ENCODE results near the gene HS6ST2.

The HS6ST2 gene

DNA sequence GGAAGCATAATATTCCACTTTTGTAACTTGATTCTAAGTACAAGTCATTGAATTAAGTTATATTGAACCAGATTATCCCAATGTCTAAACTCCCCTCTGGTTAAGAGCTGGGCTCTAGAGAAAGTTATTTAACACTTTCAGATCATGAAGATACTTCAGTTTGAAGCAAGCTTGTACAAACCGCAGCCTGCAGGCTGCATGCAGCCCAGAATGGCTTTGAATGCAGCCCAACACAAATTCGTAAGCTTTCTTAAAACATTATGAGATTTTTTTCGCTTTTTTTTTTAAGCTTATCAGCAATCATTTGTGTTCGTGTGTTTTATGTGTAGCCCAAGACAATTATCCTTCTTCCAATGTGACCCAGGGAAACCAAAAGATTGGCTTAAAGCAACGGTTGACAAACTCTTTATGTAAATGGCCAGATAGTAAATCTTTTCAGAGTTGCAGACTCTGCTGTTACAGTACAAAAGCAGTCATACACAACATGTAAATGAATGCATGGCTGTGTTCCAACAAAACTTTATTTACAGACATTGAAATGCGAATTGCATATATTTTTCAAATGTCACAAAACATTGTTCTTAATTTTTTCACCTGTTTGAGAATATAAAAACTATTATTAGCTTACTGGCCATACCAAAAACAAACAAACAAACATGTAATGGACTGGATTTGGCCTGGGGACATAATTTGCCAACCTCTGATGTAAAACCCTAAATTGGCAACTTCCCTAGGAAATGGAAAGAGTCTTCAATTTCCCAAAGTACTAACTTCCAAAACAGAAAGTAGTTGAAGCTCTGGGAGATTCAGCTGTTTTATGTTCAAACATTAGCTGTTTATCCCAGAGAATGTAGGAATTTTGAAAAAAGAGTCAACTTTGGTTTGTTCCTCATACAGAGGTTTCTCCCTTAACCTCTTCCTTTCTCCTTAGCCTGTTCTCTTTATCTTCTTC is 268.5 kb downstream of the HS6ST2 start:
- TF ChIP-seq, protein P1, sequence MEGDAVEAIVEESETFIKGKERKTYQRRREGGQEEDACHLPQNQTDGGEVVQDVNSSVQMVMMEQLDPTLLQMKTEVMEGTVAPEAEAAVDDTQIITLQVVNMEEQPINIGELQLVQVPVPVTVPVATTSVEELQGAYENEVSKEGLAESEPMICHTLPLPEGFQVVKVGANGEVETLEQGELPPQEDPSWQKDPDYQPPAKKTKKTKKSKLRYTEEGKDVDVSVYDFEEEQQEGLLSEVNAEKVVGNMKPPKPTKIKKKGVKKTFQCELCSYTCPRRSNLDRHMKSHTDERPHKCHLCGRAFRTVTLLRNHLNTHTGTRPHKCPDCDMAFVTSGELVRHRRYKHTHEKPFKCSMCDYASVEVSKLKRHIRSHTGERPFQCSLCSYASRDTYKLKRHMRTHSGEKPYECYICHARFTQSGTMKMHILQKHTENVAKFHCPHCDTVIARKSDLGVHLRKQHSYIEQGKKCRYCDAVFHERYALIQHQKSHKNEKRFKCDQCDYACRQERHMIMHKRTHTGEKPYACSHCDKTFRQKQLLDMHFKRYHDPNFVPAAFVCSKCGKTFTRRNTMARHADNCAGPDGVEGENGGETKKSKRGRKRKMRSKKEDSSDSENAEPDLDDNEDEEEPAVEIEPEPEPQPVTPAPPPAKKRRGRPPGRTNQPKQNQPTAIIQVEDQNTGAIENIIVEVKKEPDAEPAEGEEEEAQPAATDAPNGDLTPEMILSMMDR (IDR thresholded peaks at IDR 0.05; ENCODE audit: control extremely low read depth, extremely low read depth, low read depth, missing control alignments), result no peak
- CTCF ChIA-PET, result no interaction called here
- DNase-seq (ENCODE audit: extremely low spot score), result no peak
- POLR2A ChIA-PET, result no interaction called here

DNA sequence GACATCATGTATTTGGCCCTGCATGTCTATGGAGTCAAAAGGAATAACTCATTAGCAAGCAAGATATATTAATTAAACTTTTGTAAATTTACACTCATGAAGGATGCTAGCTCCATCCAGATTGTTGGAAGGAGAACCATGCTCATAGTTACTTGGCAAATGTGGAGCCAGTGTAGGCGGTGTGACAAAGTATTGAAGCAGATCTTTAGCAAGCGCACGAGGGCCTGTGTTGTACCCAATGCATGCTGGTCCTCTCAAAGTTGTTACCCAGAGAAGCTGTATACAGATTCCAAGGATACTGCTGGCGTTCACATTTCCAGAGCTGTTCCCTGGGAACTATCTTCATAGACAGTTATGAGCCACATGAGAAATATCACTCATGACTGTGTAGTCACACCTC is 273.2 kb downstream of the HS6ST2 start:
- TF ChIP-seq, protein P1 (IDR thresholded peaks at IDR 0.05; ENCODE audit: control extremely low read depth, extremely low read depth, low read depth, missing control alignments), result no peak
- DNase-seq (ENCODE audit: extremely low spot score), result no peak
- CTCF ChIA-PET, result no interaction called here
- POLR2A ChIA-PET, result no interaction called here

DNA sequence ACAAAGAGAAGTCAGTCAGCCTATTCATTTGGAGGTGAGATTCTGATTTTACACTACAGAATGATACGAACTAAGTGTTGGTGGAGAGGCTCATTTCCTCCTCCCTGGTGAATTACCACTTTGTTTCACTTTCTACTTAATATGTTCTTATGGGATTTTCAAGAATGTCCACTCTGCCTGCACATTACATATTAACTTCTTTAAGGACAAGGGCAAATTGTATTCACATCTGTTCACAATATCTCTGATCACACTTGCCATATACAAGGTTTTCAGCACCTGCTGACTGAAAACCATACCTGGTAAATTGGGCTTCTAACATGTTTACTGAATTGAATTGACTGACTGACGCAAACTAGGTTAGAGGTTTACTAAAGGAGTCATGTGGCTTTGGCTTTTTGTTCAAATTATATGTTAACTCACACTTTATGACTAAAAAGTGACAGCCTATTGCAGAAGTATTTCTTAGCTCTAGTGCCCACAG is 281.2 kb downstream of the HS6ST2 start:
- POLR2A ChIA-PET, result no interaction called here
- TF ChIP-seq, protein P1 (IDR thresholded peaks at IDR 0.05; ENCODE audit: control extremely low read depth, extremely low read depth, low read depth, missing control alignments), result no peak
- DNase-seq (ENCODE audit: extremely low spot score), result no peak
- CTCF ChIA-PET, result no interaction called here

DNA sequence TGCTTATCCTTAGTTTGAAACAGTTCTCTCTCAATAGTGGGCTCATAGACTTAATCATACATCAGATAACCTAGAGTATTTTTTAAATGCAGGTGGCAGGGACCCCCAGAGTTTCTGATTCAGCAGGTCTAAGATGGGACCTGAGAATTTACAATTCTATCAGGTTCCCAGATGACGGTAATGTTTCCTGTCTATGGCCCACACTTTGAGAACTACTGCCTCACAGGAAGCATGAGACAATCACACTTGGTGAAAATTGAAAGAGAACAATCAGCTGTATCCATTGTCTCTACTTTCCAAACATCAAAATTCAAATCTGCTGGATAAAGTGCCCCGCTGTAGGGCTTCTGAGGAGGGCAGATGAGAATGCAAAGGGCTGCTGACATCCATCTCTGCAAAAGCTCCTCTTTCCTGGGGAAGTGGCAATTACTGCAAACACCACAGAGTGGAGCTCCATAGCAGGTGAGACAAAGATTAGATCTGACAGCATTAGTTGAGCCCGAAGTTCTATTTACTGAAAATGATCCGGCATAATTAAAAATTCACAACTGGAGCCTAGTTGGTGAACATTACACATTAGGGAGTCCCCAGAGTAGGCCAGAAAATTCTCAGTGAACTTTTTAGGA is 281.8 kb downstream of the HS6ST2 start:
- ChIA-PET POLR2A (no interaction called here), CTCF (no interaction called here)
- TF ChIP-seq, protein P1 (IDR thresholded peaks at IDR 0.05; ENCODE audit: control extremely low read depth, extremely low read depth, low read depth, missing control alignments), result no peak
- no peak for DNase-seq (ENCODE audit: extremely low spot score)

DNA sequence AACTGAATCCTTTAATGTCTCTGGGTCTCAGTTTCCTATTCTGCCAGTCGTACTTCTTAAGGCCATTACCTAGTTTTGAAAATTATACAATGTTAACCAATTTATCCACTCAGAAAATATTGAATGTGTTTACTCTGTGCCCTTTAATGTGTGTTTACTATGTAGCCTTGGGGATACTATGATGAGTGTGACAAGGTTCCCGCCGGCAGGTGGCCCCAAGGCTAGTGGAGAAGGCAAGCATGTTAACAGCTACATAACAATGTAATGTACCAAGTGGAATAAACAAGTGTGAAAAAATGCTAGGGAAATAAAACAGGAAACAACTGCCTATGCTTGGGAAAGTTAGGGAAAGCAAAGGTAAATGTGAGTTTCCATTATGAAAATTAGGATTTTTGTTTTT is 282.3 kb downstream of the HS6ST2 start:
- ChIA-PET CTCF (no interaction called here), POLR2A (no interaction called here)
- no peak for DNase-seq (ENCODE audit: extremely low spot score)
- TF ChIP-seq, protein P1 (IDR thresholded peaks at IDR 0.05; ENCODE audit: control extremely low read depth, extremely low read depth, low read depth, missing control alignments), result no peak

DNA sequence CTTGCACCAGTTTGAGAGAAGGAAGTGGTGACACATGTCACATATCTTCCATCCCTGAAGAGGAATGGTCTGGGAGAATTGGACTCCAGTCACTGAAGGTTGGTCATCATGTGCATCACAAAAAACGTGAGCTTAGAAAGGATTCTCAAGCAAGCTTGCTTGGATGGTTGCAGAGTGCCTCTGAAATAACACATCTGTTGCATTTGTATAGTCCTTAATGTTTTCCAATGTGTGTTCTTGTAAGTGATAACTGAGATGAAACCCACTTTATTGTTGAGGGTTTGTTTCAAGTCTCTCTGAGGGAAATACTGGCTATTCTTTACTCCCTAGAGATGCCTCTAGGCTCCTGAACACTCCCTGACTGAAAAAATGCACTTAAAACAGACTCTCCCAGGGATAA is 285.1 kb downstream of the HS6ST2 start:
- CTCF ChIA-PET, result no interaction called here
- POLR2A ChIA-PET, result no interaction called here
- no peak for DNase-seq (ENCODE audit: extremely low spot score)
- TF ChIP-seq, protein P1 (IDR thresholded peaks at IDR 0.05; ENCODE audit: control extremely low read depth, extremely low read depth, low read depth, missing control alignments), result no peak

Data from GM10248 (cell line).